H1 (cell line): Measurements from ENCODE around the gene SUSD5. TPM values are rescaled to one million over a fixed set of nuclear protein-coding genes. Genes with fewer than 3 reads are reported as not detected.

Experiments used
- BRCA1 ChIP-seq: IDR thresholded peaks from 2 replicates; pipeline ENCODE4 v1.6.1; 2012; ENCODE audit warnings: low read depth, low read length, improper control_type of control experiment
- CREB1 ChIP-seq: IDR thresholded peaks from 2 replicates; pipeline ENCODE4 v1.6.1; 2012; ENCODE audit warnings: inconsistent platforms
- PHF8 ChIP-seq: fragments of 200-600 bp; sonication (generic); conservative IDR thresholded peaks from 2 replicates; pipeline ENCODE4 v1.7.1; 2012; ENCODE audit warnings: low read depth, mild to moderate bottlenecking, inconsistent platforms, low read length, moderate library complexity
- TBP ChIP-seq: IDR thresholded peaks from 2 replicates; pipeline ENCODE4 v1.6.1; 2011; ENCODE audit warnings: low read depth, low read length, improper control_type of control experiment
- polyA plus RNA-seq, 7 experiments: library from polyadenylated mRNA; depleted of rRNA in 3 of 7; stranded (reverse) in 5 of 7; unstranded in 2 of 7; fragments of >200 nt in 5 of 7; fragments of 200-250 nt in 2 of 7; gene quantifications; 1 replicate in 5 of 7; 2 replicates in 1 of 7; 4 replicates in 1 of 7; pipeline versions ENCODE4 v1.2.1 to v1.2.3, GENCODE V29; 2011 to 2013; ENCODE audit warnings: missing spikeins in 2 of 7, mixed read lengths in 2 of 7
- total RNA-seq: library from RNA; stranded (reverse); fragmentation: NEBNext Ultra II Directional; extraction: Animal tissue kit (Norgen Biotek cat#: 25700); gene quantifications from 2 replicates; pipeline ENCODE4 v1.2.1, GENCODE V29; 2021

The SUSD5 gene
- total and polyA plus RNA-seq, 2 of the 8 experiments (the other 6 are each of a cell fraction or from before 2014, with no cell fraction given), result 0.92 to 3.3 TPM

DNA sequence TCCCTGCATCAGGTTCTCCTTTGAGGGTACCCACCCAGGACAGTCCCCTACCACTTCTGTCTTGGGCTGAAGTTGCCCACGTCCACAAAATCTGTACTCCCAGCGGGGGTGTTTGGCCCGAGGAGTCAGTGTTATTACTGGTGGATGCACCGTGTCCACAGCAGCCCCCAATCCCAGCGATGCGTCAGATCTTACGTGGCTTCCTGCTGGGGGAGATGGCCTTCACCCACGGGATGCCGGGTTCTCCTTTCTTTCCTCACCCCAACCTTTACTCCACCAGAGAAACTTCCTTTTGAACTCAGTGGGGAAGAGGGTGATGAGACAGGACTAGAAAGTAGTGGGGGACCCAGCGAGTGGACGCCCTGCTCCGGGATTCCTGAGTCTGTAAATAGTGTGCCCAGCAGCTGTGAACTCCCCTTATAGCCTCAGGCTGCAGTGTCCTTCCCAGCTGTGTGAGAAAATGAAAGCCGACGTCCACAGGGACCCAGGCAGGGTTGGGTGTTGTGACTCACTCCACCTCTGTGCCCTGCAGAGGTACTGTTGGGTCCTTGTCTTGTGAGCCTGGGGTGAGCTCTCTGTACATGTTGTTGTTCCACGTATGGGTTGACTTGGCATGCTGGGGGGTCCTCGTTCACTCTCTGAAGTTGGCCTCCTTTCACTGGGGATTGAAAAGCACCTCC, 73.2 kb downstream of the SUSD5 start (continued):
- TF ChIP-seq TBP (no peak), BRCA1 (no peak), PHF8 (no peak), CREB1 (no peak)
- TF ChIP-seq, all 59 proteins: peak for 0
